ENCODE measurements around the gene CYP24A1.

Gene CYP24A1

GRCh38 chr20:54174457-54175175 lies 830 bp upstream of the CYP24A1 start:
- DNase-seq (ENCODE audit: low read depth in 4 of 4, low spot score in 1 of 4), result no peak

GRCh38 chr20:54172856-54173652 lies 732 bp downstream of the CYP24A1 start:
- DNase-seq (ENCODE audit: low read depth in 4 of 4, low spot score in 1 of 4), result no peak

- DNase-seq (ENCODE audit: low read depth in 4 of 4, low spot score in 1 of 4), result no peak
Measured at GRCh38 chr20:54172532-54172855, 1.3 kb downstream of the CYP24A1 start.

GRCh38 chr20:54170963-54171362 lies 2.8 kb downstream of the CYP24A1 start:
- no peak for DNase-seq (ENCODE audit: low read depth in 4 of 4, low spot score in 1 of 4)

GRCh38 chr20:54170026-54170471 lies 3.7 kb downstream of the CYP24A1 start:
- DNase-seq (ENCODE audit: low read depth in 4 of 4, low spot score in 1 of 4), result no peak

- DNase-seq (ENCODE audit: low read depth in 4 of 4, low spot score in 1 of 4), result no peak
Measured at GRCh38 chr20:54168961-54169862, 4.6 kb downstream of the CYP24A1 start.

- no peak for DNase-seq (ENCODE audit: low read depth in 4 of 4, low spot score in 1 of 4)
Measured at GRCh38 chr20:54167909-54168872, 5.6 kb downstream of the CYP24A1 start.

GRCh38 chr20:54166987-54167662 lies 6.7 kb downstream of the CYP24A1 start:
- no peak for DNase-seq (ENCODE audit: low read depth in 4 of 4, low spot score in 1 of 4)

GRCh38 chr20:54165803-54166202 lies 8.0 kb downstream of the CYP24A1 start:
- no peak for DNase-seq (ENCODE audit: low read depth in 4 of 4, low spot score in 1 of 4)

- no peak for DNase-seq (ENCODE audit: low read depth in 4 of 4, low spot score in 1 of 4)
Measured at GRCh38 chr20:54165014-54165413, 8.8 kb downstream of the CYP24A1 start.

GRCh38 chr20:54163402-54163801 lies 10.4 kb downstream of the CYP24A1 start:
- DNase-seq (ENCODE audit: low read depth in 4 of 4, low spot score in 1 of 4), result no peak

- DNase-seq (ENCODE audit: low read depth in 4 of 4, low spot score in 1 of 4), result no peak
Measured at GRCh38 chr20:54162378-54163009, 11.3 kb downstream of the CYP24A1 start.

- DNase-seq (ENCODE audit: low read depth in 4 of 4, low spot score in 1 of 4), result no peak
Measured at GRCh38 chr20:54161821-54162149, 12.0 kb downstream of the CYP24A1 start.

GRCh38 chr20:54161008-54161820 lies 12.6 kb downstream of the CYP24A1 start:
- no peak for DNase-seq (ENCODE audit: low read depth in 4 of 4, low spot score in 1 of 4)

GRCh38 chr20:54160065-54161007 lies 13.4 kb downstream of the CYP24A1 start:
- DNase-seq (ENCODE audit: low read depth in 4 of 4, low spot score in 1 of 4), result no peak

- DNase-seq (ENCODE audit: low read depth in 4 of 4, low spot score in 1 of 4), result no peak
Measured at GRCh38 chr20:54158856-54159418, 14.8 kb downstream of the CYP24A1 start.

- DNase-seq (ENCODE audit: low read depth in 4 of 4, low spot score in 1 of 4), result no peak
Measured at GRCh38 chr20:54158226-54158625, 15.6 kb downstream of the CYP24A1 start.
